GF-D8 (cell line): ENCODE results near the gene PSMB9.

ENCODE experiments used
- DNase-seq: peaks from one replicate; lab custom pipeline; 2025; lab: John Stamatoyannopoulos, UW

PSMB9 gene

DNA sequence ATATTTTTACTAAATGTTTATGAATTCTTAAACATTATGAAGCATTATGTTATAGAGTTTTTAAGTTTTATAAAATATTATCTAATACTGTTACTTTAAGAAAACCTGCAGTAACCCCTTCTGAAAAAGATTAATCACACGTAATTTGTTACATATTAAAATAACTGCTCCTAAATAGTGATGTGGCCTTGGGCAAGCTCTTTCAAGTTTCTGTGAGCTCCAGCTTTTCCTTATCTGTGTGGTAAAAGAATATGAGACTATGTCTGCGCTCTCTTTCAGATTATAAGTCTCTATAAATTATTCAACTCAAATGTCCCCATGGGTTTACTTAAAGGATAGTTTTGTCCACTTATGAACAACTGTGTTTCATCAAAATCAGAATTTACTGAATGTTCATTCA lies 54.9 kb downstream of the PSMB9 start:
- DNase-seq, result no peak
